Left lung (tissue), 10 donors: ENCODE data around the gene METAP1. TPM values are rescaled to one million over a fixed set of nuclear protein-coding genes. Genes with fewer than 3 reads are reported as not detected.
"Not testable (repeated sequence)": the region's sequence is repeated elsewhere in the genome, so short reads cannot be mapped to it uniquely, and the experiment has no call there.

Experiments
- ATAC-seq: fragments of 200-7000 bp; cut with Tn5 transposase; one replicate; pipeline ENCODE4 v1.9.1; 2020; ENCODE audit warnings: moderate library complexity
- DNase-seq, 4 donors: peaks; one replicate each; pipeline ENCODE4 v3.0.0-alpha.2; 2013 to 2020
- H3K27ac ChIP-seq, 2 donors: fragments of 200-600 bp; sonication (generic) in 1 of 2; one replicate each; pipeline versions ENCODE4 v1.5.0 to v1.8.0; 2020 to 2021
- H3K27me3 ChIP-seq, 2 donors: fragments of 200-600 bp; sonication (generic) in 1 of 2; one replicate each; pipeline versions ENCODE4 v1.5.0 to v1.8.0; 2020 to 2021
- H3K36me3 ChIP-seq, 2 donors: fragments of 200-600 bp; sonication (generic) in 1 of 2; one replicate each; pipeline versions ENCODE4 v1.5.0 to v1.8.0; 2020 to 2021
- H3K4me1 ChIP-seq, 2 donors: fragments of 200-600 bp; one replicate each; pipeline ENCODE4 v1.8.0; 2021
- H3K4me3 ChIP-seq, 2 donors: fragments of 200-600 bp; sonication (generic) in 1 of 2; one replicate each; pipeline versions ENCODE4 v1.5.0 to v1.8.0; 2020 to 2021; ENCODE audit warnings: mild to moderate bottlenecking in 1 of 2
- H3K9me3 ChIP-seq, 2 donors: fragments of 200-600 bp; sonication (generic) in 1 of 2; one replicate each; pipeline versions ENCODE4 v1.5.0 to v1.8.0; 2020 to 2021
- CTCF ChIP-seq, 2 donors: fragments of 200-600 bp; sonication (generic) in 1 of 2; IDR thresholded peaks; one replicate each; pipeline versions ENCODE4 v1.5.0 to v1.8.0; 2021; ENCODE audit warnings: antibody characterized with exemption in 2 of 2
- intact Hi-C, 2 donors: fragments of 100-400 bp; cut with DNase I; formaldehyde crosslinking; loops; one replicate each; pipeline versions ENCODE4 v1.11.2 to v1.14.2; 2022
- polyA plus RNA-seq, 6 donors: library from polyadenylated mRNA; unstranded; fragments of 120-200 nt; gene quantifications; one replicate each; pipeline ENCODE4 v1.2.1, GENCODE V29; 2013; ENCODE audit not compliant: insufficient read length in 6 of 6
- total RNA-seq, 2 donors: library from RNA; stranded (reverse); fragmentation: NEBNext Ultra II Directional; extraction: Animal tissue kit (Norgen Biotek cat#: 25700); gene quantifications; one replicate each; pipeline ENCODE4 v1.2.1, GENCODE V29; 2021
- donor health status: DM: no; HTN: yes; CAD: no.
- donor health status: DM: no; HTN: no; CAD: no.

The METAP1 gene
- total and polyA plus RNA-seq, 8 donors, result 31.5 to 73.1 (median 61.5) TPM

DNA sequence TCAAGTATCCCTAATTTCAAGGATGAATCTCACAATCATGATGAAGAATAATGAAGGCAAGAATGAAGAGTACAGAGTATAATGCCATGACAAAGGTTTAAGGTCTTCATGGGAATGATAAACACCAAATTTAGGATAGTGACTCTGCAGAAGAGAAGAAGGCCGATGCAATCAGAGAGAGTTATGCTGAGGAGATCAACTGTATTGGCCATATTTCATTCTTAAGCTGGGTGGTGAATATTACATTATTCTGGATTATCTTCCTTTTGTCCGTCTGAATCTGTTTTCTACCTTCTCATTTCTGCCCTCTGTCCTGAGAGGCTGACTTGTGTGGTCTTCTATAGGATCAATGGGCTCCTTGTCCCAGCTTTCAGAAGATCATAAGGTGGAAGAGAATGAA is 7.8 kb upstream of the METAP1 start:
- no peak for DNase-seq

DNA sequence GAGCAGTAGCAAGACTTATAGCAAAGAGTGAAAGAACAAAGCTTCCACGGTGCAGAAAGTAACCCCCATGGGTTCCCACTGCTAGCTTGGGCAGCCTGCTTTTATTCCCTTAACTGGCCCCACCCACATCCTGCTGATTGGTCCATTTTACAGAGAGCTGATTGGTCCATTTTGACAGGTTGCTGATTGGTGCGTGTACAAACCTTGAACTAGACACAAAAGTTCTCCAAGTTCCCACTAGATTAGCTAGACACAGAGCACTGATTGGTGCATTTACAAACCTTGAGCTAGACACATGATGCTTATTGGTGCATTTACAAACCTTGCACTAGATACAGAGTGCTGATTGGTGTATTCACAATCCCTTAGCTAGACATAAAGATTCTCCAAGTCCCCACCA is 2.7 kb upstream of the METAP1 start:
- intact Hi-C loops, result not testable (repeated sequence)

More for the DNA sequence above, 7.8 kb upstream of the METAP1 start:
- Histone ChIP-seq H3K27me3 (no peaks in the 10 kb centered on the region), H3K27ac (no peak overlapping the region), H3K9me3 (peaks cover 0 to under 1% of the 10 kb centered on the region in 2 donors), H3K4me3 (no peak overlapping the region), H3K36me3 (no peaks in the 10 kb centered on the region), H3K4me1 (no peaks in the 10 kb centered on the region)
- intact Hi-C loops, result no loop called here
- ATAC-seq, result no peak
- TF ChIP-seq CTCF (IDR thresholded peaks at IDR 0.05), result no peak

DNA sequence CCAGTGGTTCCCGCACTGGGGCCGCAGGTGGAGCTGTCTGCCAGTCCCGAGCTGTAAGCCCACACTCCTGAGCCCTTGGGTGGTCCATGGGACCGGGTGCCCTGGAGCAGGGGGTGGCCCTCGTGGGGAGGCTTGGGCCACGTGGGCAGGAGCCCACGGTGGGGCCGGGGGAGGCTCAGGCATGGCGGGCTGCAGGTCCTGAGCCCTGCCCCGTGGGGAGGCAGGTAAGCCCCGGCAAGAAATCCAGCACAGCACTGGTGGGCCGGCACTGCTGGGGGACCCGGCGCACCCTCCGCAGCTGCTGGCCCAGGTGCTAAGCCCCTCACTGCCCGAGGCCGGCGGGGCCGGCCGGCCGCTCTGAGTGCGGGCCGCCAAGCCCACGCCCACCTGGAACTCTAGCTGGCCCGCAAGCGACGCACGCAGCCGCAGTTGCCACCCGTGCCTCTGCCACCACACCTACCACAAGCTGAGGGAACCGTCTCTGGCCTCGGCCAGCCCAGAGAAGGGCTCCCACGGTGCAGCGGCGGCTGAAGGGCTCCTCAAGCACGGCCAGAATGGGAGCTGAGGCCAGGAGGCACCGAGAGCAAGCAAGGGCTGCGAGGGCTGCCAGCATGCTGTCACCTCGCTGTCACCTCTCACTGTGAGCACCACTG is 2.0 kb upstream of the METAP1 start:
- no peak overlapping the region for H3K4me3 ChIP-seq
- no peaks in the 10 kb centered on the region for H3K27me3 ChIP-seq
- peak in 1 of 4 donors; percentile 75 for DNase-seq
- no peak for ATAC-seq
- peaks cover 0 to 4% of the 10 kb centered on the region in 2 donors for H3K9me3 ChIP-seq
- intact Hi-C loops, result no loop called here
- H3K4me1 ChIP-seq, result peaks cover 8 to 23% of the 10 kb centered on the region in 2 donors
- no peak for TF ChIP-seq CTCF (IDR thresholded peaks at IDR 0.05)
- no peaks in the 10 kb centered on the region for H3K36me3 ChIP-seq
- H3K27ac ChIP-seq, result no peak overlapping the region

More for the DNA sequence above, 2.7 kb upstream of the METAP1 start:
- DNase-seq, H3K27me3 ChIP-seq, H3K27ac ChIP-seq, H3K36me3 ChIP-seq, ATAC-seq, H3K4me3 ChIP-seq, H3K9me3 ChIP-seq: not testable (repeated sequence)
- H3K4me1 ChIP-seq, result peaks cover 8 to 23% of the 10 kb centered on the region in 2 donors

- Histone ChIP-seq H3K27me3 (no peaks in the 10 kb centered on the region), H3K36me3 (no peaks in the 10 kb centered on the region), H3K9me3 (peaks cover 0 to 4% of the 10 kb centered on the region in 2 donors), H3K4me1 (peaks cover 8 to 23% of the 10 kb centered on the region in 2 donors), H3K4me3 (peak overlapping the region; percentile 40 to 97), H3K27ac (peak overlapping the region; percentile 88 to 89)
- DNase-seq, result peak in 1 of 4 donors; percentile 30
- ATAC-seq, result peak; percentile 19
- intact Hi-C loops, result no loop called here
- TF ChIP-seq CTCF (IDR thresholded peaks at IDR 0.05), result no peak
These were observed 893 bp upstream of the METAP1 start for GRCh38 chr4:98994474-98995182.

DNA sequence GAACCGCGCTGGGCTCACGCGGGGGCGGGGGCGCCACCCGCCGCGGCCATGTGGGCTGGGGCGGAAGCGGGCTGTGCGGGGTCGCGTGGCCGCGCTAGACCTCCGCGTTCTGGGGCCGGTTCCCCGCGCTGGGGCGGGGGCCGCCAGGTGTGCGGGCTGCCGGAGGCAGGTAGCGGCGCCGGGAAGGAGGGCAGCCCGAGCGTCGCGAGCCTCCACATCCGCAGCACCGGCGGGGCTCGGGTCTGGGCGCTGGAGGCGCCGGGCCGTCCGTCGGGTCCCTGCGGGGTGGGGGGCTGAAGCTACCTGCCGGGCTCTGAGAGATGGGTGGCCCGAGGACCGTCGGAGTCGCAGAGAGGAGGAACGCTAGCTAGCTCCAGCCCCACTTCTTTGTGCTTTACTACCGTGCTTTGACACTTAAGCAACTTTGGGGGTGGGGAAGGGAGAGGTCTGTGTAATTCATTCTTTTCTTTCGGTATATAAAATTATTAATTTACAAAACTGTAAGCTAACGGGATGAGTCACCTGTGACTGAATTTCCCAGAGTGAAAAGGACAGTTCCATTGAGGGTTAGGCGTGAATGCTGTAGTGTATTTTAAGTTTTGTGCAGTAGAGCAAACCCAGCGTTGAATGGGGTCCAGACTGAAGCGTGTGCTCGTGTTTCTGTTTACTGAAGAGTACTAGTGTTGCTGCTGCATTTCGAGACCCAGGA is 689 bp downstream of the METAP1 start:
- Histone ChIP-seq H3K4me1 (peaks cover 8 to 23% of the 10 kb centered on the region in 2 donors), H3K4me3 (peak overlapping the region; percentile 95 to 97), H3K36me3 (no peaks in the 10 kb centered on the region), H3K27ac (peak overlapping the region; percentile 87 to 88), H3K27me3 (no peaks in the 10 kb centered on the region), H3K9me3 (peaks cover 0 to 4% of the 10 kb centered on the region in 2 donors)
- TF ChIP-seq CTCF (IDR thresholded peaks at IDR 0.05), result no peak
- intact Hi-C loops, result no loop called here
- peak in 3 of 4 donors; percentile 39 to 47 (median 42) for DNase-seq
- peak; percentile 0 for ATAC-seq
